DOHH2 (cell line): ENCODE measurements around the gene RABL6.

Experiments
- EZH2phosphoT487 ChIP-seq: fragments of 200-600 bp; sonication (generic); IDR thresholded peaks from 2 replicates; pipeline ENCODE4 v1.6.1; 2017; ENCODE audit warnings: borderline replicate concordance, mild to moderate bottlenecking, antibody characterized with exemption, low read length, moderate library complexity, mixed read lengths
- TF ChIP-seq, protein P1 (sequence below): fragments of 200-600 bp; sonication (generic); IDR thresholded peaks from one replicate; pipeline ENCODE4 v1.5.1; 2014; ENCODE audit warnings: antibody characterized with exemption, mild to moderate bottlenecking, low read depth, low read length; ENCODE audit not compliant: poor library complexity, severe bottlenecking

DNA sequence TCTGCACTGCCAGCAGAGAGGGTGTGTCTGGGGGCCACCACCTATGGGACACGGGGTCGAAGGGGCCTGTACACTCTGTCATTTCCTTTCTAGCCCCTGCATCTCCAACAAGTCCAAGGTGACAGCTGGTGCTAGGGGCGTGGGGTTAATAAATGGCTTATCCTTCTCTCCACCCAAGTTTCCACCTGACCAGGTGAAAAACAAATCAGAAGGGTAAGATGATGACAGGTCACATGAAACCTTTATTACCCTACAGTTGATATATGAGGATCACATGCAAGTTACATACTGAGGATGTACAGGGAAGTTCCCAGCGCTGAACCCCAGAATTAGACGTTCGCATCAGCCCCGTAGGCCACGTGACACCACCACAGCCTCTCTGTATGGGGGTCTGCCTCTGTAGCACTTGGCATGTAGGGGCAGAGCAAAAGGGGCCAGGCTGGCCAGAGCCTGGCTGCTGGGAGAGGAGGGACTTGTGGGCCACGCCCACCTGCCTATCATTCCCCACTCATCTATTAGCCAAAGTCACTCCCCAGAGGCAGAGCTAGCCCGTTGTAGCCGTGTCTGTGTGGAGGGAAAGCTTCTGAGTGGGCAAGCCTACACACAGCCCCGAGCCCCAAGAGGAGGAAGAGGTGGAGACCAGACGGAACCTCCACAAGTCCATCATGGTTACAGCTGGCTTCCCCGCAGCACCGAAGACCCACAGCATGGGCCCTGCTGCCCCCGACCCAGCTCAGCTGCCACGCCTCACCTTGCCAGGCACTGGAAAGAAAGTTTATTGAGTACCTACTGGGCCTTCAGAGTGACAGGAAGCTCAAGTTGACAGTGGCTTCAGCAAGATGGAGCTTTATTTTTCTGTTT is 14.4 kb upstream of the RABL6 start:
- TF ChIP-seq, protein P1, sequence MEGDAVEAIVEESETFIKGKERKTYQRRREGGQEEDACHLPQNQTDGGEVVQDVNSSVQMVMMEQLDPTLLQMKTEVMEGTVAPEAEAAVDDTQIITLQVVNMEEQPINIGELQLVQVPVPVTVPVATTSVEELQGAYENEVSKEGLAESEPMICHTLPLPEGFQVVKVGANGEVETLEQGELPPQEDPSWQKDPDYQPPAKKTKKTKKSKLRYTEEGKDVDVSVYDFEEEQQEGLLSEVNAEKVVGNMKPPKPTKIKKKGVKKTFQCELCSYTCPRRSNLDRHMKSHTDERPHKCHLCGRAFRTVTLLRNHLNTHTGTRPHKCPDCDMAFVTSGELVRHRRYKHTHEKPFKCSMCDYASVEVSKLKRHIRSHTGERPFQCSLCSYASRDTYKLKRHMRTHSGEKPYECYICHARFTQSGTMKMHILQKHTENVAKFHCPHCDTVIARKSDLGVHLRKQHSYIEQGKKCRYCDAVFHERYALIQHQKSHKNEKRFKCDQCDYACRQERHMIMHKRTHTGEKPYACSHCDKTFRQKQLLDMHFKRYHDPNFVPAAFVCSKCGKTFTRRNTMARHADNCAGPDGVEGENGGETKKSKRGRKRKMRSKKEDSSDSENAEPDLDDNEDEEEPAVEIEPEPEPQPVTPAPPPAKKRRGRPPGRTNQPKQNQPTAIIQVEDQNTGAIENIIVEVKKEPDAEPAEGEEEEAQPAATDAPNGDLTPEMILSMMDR = no peak
- no peak for TF ChIP-seq EZH2phosphoT487
